T-helper 1 cell treated with Interleukin-12 subunit alpha and Interleukin-12 subunit beta and Interleukin-4 antibody, amounts not matched to agents 30 ng/mL and 1 ng/mL, for 36 hours (primary cell): ENCODE measurements around the gene MB. TPM values are rescaled to one million over a fixed set of nuclear protein-coding genes. Genes with fewer than 3 reads are reported as not detected.

Experiments
- intact Hi-C: fragments of 100-400 bp; cut with micrococcal nuclease; formaldehyde crosslinking; loops from one replicate; pipeline ENCODE4 v1.15.1; 2024
- total RNA-seq: library from RNA; stranded (reverse); gene quantifications from 2 replicates; pipeline ENCODE4 v1.2.3, GENCODE V29; 2022

Gene MB
- total RNA-seq, 1 donor from 2014 or later, result 0.61 TPM

DNA sequence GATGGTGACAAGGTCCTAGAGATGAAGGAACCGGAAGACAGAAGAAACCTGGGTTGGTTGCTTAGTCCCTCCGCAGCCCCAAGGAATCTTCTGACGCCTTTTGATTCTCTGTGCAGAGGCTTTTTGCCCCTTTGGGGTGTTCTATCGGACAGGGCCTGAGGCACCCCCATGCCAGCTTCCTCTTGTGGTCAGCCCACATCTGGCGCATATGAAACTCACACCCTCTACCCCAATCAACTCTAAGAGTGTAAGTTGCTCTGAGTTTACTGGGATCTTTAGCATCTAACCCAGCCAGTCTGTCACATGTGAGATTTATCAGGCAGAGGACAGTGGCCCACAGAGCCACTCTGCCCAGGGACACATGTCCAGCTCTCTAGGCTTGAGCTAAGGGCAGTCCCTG, 59.1 kb downstream of the MB start:
- intact Hi-C loops, result no loop called here

Other genes starting within 250 kb of the MB start
- gene HMOX1, start 236.2 kb downstream of the MB start, total RNA-seq, result 1.3 and 1.4 TPM in 2 replicates
- gene MCM5, start 217.2 kb downstream of the MB start, total RNA-seq, result 206 TPM in 2 replicates
- 0.05 TPM in 1 of 2 replicates, not detected in the other for gene RASD2, start 76.5 kb downstream of the MB start, total RNA-seq
- 105 and 106 TPM in 2 replicates for gene APOL6, start 31.1 kb upstream of the MB start, total RNA-seq
- gene APOL5, start 100.5 kb upstream of the MB start, total RNA-seq, result not detected in 2 replicates